GM18526 (cell line): ENCODE results near the gene SEPTIN11.

Experiments
- POLR2A ChIP-seq: IDR thresholded peaks from 3 replicates; pipeline ENCODE4 v1.6.1; 2011; ENCODE audit not compliant: insufficient read length; ENCODE audit errors: extremely low read depth

Gene SEPTIN11

DNA sequence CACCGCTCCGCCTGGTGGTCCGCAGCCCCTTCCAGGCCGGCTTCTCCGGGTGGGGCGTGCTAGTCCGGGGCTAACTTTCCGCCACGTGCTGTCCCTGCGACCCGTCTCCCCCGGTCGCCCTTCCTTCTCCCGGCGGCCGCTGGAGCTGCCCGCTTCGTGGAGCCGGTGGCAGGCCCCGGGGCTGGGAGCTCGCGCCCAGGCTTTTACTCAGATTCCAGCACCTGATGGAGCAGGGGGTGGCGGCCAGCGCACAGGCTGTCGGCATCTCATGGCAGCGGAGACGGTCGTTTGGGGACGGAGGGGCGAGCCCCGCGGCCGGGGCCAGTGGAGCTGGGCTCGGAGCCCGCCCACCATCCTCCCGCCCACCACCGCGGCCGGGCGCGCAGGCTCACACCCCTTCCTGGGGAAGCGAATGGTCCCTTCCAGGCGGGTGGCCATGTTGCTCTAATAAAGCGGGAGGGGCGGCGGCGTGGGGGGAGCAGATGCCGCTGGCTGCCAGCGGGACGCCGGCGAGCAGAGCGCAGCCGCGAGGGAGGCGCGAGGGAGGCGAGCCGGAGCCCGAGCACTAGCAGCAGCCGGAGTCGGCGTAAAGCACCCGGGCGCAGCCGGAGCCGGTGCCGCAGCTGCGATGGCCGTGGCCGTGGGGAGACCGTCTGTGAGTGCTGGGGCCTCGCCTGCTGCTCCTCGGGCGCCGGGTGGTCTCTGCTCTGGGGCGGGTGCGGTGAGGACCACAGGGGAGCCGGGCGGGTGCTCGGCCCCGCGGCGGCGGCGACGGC, at the start of gene SEPTIN11:
Gene SEPTIN11, plus strand, starts transcription at position 477 of the 776 bp plus-strand sequence. Its CDS starts 152 bp downstream, at position 629.
- TF ChIP-seq POLR2A, result peak; percentile 99

- TF ChIP-seq POLR2A, result no peak
Measured at GRCh38 chr4:76902233-76902890, 47.2 kb upstream of the SEPTIN11 start.

DNA sequence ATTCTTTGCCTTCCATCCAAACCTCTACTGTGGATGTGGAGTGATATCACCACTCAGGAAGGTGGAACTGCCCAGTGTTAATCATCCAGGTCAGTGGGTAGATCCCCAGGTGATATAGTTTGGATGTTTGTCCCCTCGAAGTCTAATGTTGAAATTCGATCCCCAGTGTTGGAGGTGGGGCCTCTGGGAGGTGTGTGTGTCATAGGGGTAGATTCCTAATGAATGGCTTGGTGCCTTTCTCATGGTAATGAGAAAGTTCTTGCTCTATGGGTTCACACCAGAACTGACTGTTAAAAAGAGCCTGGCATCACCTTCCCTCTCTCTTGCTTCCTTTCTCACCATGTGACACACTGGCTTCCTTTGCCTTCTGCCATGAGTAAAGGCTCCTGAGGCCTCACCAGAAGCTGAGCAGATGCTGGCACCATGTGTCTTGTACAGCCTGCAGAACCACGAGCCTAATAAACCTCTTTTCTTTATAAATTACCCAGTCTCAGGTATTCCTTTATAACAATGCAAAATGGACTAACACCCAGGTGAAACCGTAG, 44.8 kb upstream of the SEPTIN11 start:
- no peak for TF ChIP-seq POLR2A

- TF ChIP-seq POLR2A, result no peak
Measured at GRCh38 chr4:76905521-76905920, 44.0 kb upstream of the SEPTIN11 start.

DNA sequence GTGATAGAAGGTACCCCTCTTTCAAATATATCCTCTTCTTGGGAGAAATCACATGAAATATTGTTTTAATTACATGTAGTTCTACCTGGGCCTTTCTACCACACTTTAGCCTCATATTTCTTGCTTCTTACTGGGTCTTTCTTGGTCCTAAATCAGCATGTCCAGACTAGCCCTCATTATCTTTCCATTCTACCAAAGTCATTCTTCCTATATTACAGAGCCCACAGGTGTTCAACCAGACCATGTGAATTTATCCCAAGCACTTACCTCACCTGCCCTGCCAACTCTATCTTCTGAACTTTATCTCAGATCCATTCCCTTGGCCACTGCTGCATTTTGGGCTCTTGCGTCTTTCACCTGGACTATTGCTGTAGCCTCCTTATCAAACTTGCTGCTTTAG, 39.8 kb upstream of the SEPTIN11 start:
- TF ChIP-seq POLR2A, result no peak

DNA sequence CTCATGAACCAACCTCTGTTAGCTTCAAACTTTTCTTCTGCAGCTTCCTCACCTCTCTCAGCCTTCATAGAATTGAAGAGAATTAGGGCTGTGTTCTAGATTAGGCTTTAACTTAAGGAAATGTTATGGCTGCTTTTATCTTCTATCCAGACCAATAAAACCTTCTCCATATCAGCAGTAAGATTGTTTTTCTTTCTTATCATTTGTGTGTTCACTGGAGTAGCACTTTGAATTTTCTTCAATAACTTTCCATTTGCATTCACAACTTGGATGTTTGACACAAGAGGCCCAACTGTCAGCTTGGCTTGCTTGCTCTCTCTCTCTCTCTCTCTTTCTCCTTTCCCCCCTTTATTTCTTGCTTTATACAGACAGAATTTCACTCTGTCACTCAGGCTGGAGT, 28.8 kb upstream of the SEPTIN11 start:
- no peak for TF ChIP-seq POLR2A

DNA sequence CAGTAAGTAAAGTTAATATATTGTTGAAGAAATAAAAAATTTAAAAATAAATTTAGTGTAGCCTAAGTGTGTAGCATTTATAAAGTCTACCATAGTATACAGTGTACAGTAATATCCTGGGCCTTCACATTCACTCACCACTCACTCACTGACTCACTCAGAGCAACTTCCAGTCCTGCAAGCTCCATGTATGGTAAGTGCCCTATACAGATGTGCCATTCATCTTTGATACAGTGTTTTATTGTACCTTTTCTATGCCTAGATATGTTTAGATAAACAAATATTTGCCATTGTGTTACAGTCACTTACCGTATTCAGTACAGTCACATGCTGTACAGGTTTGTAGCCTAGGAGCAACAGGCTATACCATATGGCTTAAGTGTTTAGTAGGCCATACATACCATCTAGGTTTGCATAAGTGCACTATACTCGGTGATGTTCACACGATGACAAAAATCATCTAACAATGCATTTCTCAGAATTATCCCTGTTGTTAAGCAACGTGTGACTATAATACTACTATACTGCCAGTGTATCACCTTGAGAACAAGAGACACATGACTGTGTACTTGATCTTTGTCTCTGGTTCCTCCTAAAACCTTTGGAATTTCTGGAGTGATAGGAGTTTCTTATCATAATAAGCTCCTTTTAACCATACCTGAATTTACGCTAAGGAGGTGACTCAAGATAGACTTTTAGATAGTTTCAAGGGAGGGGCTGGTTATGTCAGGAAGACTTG, 25.8 kb upstream of the SEPTIN11 start:
- no peak for TF ChIP-seq POLR2A

DNA sequence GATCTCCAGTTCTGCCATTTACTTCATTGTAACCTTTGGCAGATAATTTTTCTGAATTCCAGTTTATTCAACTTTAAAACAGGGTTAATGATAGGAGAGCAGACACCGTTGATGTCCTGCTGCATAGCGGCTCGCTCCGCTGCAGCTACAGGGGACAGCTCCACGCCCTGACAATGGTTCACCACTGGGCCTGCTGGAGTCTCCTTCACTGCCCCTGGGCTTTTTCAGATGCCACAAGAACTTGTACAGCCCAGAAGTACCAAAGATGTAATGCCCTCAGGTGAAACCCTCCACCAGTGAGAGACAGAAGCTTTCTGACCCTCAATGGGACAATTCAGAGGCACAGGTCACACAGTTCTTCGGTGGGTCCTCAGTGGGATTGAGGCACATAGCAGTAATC, 22.7 kb upstream of the SEPTIN11 start:
- no peak for TF ChIP-seq POLR2A

DNA sequence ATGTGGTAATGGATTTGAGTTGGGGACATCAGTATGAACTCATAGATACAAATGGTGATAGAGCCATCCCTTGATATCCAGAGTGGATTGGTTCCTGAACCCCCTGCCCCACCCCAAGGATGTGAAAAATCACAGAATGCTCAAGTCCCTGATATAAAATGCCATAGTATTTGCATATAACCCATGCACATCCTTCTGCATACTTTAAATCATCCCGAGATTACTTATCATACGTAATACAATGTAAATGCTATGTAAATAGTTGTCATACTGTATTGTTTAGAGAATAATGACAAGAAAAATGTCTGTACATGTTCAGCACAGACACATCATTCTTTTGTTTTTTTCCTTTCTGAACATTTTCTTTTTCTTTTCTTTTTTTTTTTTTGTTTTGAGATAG, 18.9 kb upstream of the SEPTIN11 start:
- TF ChIP-seq POLR2A, result no peak

GRCh38 chr4:76931087-76931486, 18.5 kb upstream of the SEPTIN11 start:
- no peak for TF ChIP-seq POLR2A

DNA sequence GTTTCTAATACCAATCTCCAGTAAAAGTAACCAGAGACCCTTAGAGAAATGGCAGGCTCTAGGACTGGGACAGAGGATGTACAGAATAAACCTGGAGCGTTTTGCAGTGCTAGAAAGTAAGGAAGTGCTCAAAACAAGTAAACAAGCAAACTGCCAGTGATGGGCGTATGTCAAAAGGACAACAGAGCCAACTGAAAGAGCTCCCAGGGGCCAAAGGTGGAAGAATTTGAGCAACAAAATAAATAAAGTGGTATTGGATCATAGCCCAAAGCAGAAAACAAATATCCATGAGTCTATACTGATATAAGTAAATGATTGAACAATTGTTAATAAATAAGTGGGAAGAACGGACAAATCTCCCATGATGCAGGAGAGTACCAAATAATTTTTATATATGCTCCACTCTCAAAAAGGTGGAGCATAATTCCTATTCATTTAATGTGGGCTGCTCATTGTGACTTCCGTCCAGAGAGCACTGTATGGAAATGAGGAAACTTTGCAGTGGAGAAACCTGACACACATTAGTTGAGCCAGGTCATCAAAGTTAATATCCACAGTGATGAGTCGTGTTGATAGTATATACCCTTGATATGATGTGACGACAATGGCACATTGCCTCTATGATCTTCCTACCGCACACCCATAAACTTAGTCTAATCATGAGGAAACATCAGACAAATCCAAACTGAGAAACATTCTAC, 17.8 kb upstream of the SEPTIN11 start:
- no peak for TF ChIP-seq POLR2A

DNA sequence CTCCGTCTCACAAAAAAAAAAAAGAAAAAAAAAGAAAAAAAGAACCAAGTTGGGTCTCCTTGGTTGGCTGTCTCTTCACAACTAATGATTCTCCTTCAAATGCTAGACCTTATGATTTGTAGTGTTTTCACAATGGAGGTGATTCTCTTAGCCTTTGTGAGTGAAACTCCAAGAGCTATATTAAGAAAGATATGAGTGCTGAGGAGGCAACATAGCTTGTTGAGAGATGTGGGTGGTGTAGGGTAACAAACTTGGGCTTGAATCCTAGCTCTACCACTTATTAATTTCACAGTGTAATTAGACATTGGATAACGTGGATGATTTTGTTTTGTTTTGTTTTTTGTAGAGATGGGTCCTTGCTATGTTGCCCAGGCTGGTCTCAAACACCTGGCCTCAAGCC, 10.4 kb upstream of the SEPTIN11 start:
- no peak for TF ChIP-seq POLR2A

DNA sequence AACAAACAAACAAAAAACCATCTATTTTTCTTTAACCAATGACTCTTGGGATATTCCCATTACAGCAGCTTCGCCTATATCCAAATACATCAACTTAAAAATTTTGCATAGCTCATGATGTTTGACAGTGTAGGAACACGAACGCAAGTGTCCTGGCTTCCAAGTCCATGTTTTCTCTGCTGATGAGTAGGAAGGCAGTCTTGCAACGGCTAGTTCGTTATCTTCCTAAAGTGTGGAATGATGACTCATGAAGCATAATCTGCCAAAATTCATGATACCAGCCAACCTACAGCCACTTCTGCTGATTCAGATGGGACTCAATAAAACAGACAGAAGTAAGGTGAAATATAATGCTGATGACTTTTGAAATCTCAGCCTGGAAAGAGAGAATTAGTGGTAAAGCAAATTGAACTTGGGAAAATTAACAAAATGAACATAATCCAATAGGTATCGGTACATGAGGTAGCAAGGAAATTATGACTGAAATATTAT, 6.4 kb upstream of the SEPTIN11 start:
- TF ChIP-seq POLR2A, result no peak

DNA sequence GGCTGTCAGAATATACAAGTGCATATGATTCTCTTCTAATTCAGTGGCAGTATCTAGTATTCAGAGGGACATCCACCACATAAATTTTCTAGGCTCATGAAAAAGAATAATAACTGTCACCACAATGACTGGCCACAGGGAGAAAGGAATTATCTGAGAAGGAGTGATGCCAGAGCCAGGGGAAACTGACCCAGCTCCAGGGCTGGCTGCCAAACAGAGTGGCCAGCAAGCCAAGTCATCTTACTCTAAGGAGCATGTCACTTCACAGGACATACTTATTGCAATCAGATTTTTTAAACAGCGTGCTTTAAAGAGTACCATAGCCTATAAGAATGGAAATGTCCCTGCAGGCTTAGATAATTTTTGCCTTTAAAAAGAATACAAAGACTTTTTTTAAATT, 5.8 kb upstream of the SEPTIN11 start:
- TF ChIP-seq POLR2A, result no peak

GRCh38 chr4:76947369-76947768, 2.2 kb upstream of the SEPTIN11 start:
- TF ChIP-seq POLR2A, result no peak
